ENCODE data around the gene RARB.

Gene RARB

GRCh38 chr3:25427942-25428788 is at the start of gene RARB:
RARB (plus strand) TSS chr3:25428263; CDS start chr3:25428732, 469 bp downstream.
- no peak for DNase-seq

GRCh38 chr3:25378786-25379311 is 49.2 kb upstream of the RARB start:
- DNase-seq = no peak

GRCh38 chr3:25380222-25380739 is 47.8 kb upstream of the RARB start:
- DNase-seq = no peak

- DNase-seq = no peak
Observed at GRCh38 chr3:25381083-25381482, 47.0 kb upstream of the RARB start.

- DNase-seq = no peak
Observed at GRCh38 chr3:25384471-25384870, 43.6 kb upstream of the RARB start.

GRCh38 chr3:25385807-25386460 is 42.1 kb upstream of the RARB start:
- DNase-seq = no peak

- no peak for DNase-seq
Observed at GRCh38 chr3:25386686-25387255, 41.3 kb upstream of the RARB start.

GRCh38 chr3:25390605-25391004 is 37.5 kb upstream of the RARB start:
- DNase-seq = no peak

GRCh38 chr3:25396251-25396650 is 31.8 kb upstream of the RARB start:
- DNase-seq = no peak

GRCh38 chr3:25396686-25397085 is 31.4 kb upstream of the RARB start:
- DNase-seq = no peak

- no peak for DNase-seq
Observed at GRCh38 chr3:25397150-25397549, 30.9 kb upstream of the RARB start.

GRCh38 chr3:25400587-25400986 is 27.5 kb upstream of the RARB start:
- no peak for DNase-seq

GRCh38 chr3:25403968-25404367 is 24.1 kb upstream of the RARB start:
- no peak for DNase-seq

- DNase-seq = no peak
Observed at GRCh38 chr3:25404569-25404968, 23.5 kb upstream of the RARB start.

GRCh38 chr3:25405335-25405734 is 22.7 kb upstream of the RARB start:
- no peak for DNase-seq

GRCh38 chr3:25410703-25411102 is 17.4 kb upstream of the RARB start:
- DNase-seq = no peak

- no peak for DNase-seq
Observed at GRCh38 chr3:25412269-25412668, 15.8 kb upstream of the RARB start.

- no peak for DNase-seq
Observed at GRCh38 chr3:25416176-25416575, 11.9 kb upstream of the RARB start.

GRCh38 chr3:25418596-25418995 is 9.5 kb upstream of the RARB start:
- no peak for DNase-seq

- no peak for DNase-seq
Observed at GRCh38 chr3:25419251-25419650, 8.8 kb upstream of the RARB start.

GRCh38 chr3:25420147-25420546 is 7.9 kb upstream of the RARB start:
- no peak for DNase-seq

GRCh38 chr3:25420885-25421284 is 7.2 kb upstream of the RARB start:
- no peak for DNase-seq

GRCh38 chr3:25421747-25422146 is 6.3 kb upstream of the RARB start:
- no peak for DNase-seq
